ENCODE results near the gene ZNF441.
"Not testable (repeated sequence)": the region's sequence is repeated elsewhere in the genome, so short reads cannot be mapped to it uniquely, and the experiment has no call there.

GRCh38 chr19:11776669-11777068, 9.9 kb downstream of the ZNF441 start:
- TF ChIP-seq CTCF (IDR thresholded peaks at IDR 0.05; ENCODE audit: insufficient read depth, low read depth, low read length); EZH2 (IDR thresholded peaks at IDR 0.05; ENCODE audit: insufficient read depth, low read length): not testable (repeated sequence)

Data from astrocyte (in vitro differentiated cells and primary cell).